T-helper 1 cell (primary cell): ENCODE measurements around the gene FBXO45.
"Not testable (repeated sequence)": the region's sequence is repeated elsewhere in the genome, so short reads cannot be mapped to it uniquely, and the experiment has no call there.

ENCODE experiments used
- DNase-seq, 5 donors: peaks; one replicate each; pipeline ENCODE4 v3.0.0-alpha.2; 2012 to 2020

FBXO45 gene

DNA sequence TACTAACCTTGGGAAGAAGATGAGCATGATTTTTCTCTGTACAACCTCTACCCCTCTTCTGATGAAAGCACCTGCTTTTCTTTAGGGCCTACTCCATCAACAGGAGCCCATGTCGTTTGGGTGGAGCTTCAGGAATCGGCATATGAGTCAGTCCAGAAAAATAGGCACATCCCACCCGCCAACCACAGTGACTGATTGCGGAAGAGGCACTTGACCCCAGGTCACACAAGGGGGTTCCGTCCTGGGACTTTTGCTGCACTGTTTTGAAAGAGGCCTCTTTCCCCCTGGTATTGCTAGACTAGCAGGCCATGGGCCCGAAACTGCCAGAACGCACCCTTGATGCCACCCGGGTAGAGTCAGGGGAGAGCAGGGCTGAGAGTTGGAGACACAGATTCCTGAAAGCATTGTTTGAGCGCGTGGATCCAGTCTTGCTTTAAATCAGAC, 51.7 kb downstream of the FBXO45 start:
- DNase-seq = peak in 1 of 5 donors; percentile 74

DNA sequence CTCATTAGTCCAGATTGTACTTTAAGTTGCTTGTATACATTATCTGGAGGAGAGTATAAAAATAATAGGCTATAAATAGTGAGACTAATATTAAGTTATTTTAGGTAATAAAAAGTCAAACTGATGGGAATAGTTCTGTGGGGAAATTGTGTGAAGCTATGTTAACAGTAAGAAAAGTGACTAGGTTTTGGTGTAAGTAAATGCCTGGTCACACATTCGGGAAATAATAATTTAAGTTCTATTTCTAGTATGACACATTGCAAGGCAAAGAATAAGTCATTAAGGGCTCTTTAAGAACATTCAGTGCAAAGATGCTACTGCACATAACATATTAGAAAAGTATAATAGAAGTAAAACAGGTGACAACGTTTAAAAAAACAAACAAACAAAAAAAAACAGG, 52.2 kb downstream of the FBXO45 start:
- no peak for DNase-seq

DNA sequence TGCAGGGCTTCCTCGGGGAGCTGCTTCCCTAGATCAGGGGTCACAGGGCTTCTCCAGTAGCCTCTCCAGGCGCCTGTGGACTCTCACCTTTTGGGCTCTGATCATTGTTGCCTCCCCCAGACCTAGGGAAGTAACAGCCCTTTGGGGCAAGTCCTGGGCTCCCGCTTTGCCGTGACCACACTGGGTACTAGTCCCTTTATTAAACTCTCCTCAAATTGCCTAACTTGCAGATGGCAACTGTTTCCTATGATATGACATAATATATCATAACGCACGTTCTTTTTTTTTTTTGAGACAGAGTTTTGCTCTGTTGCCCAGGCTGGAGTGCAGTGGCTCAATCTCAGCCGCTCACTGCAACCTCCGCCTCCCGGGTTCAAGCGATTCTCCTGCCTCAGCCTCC, 53.2 kb downstream of the FBXO45 start:
- no peak for DNase-seq

DNA sequence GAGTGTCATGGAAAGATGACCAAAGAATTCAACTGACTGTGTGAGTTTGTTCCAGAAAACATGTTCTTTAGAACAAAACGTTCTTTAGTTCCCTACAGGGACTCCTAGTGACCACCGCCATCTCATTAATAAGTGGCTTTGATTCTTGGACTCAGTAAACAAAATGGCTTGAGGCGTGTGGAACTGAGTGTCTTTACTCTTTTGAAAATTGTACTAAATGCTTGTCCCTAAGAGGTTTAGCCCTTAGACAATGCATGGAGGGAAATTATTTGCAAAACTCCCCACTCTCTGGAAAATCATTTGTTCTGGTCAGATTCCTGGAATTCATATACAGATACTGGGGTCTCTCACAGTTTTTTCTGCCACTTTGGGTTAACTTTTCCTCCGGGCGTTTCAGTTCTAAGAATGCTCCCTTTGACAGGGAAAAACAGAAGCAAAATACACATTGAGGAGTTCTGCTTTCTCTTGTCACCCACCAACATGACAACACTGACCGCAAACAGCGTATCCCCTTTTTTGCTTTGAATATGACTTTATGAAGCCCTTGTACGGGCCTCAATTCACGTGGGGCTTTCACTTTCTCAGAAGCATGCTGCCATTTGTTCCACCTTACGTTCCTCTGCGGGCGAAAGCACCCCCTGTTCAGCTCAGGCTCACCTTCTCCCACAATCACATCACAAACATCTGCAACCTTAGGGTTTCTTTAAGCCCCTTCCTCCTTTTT, 55.8 kb downstream of the FBXO45 start:
- DNase-seq = peak in 1 of 5 donors; percentile 61

GRCh38 chr3:196624907-196625306, 56.4 kb downstream of the FBXO45 start:
- DNase-seq = no peak

- DNase-seq = no peak
Measured at GRCh38 chr3:196625331-196625730, 56.9 kb downstream of the FBXO45 start.

GRCh38 chr3:196627918-196628231, 59.4 kb downstream of the FBXO45 start:
- DNase-seq = no peak

DNA sequence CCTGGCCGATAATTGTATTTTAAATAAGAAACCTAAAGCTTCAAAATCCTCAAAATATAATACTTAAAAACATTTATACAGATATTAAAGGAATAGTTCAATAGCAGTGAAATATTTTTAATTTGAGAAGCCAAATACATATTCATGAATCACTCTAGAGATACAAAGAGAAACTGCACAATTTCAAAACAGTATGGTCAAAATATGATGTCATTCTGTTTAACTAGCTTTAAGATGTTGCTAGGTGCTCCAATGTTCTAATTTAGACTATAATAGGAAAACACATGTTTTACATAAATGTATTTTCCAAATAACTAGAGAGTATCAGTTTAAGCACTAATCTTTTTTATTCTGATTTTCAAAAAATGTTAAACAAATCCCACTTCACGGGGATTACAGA, 60.8 kb downstream of the FBXO45 start:
- no peak for DNase-seq

GRCh38 chr3:196631682-196632045, 63.2 kb downstream of the FBXO45 start:
- DNase-seq = no peak

DNA sequence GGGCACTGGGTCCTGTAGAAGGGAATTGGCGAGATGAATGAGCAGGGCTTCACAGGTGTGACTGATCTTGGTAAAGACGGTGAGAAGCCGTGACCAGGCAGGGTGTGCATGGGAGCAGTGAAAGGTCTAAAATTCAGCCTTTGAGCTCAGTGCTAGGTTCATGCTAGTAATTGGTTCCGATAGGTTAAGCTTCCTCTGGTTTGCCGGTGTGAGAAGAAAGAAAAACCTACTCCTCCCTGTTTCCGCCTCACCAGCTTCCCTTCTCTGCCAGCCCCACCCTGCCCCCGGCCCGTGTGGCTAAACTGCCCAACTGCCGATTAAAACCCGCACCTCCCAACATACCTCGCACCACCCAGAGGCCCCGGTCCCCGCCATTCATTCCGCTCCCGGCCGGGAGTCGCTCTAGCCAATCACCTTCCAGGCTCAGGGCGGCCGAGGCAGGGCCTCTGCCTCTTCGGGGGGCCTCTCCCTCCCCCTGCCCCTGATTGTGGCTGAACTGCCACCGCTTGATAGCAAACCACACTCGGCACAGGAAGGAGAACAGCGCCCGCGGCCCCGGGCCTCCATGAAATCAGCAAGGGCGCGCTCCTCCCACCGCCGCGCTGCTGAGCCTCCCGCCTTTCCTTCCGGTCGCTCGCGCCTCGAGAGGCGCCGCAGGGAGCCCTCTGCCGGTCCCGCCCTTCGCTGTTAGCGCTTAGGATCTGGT, 63.7 kb downstream of the FBXO45 start:
- peak; percentile 77 to 99 (median 79) for DNase-seq

DNA sequence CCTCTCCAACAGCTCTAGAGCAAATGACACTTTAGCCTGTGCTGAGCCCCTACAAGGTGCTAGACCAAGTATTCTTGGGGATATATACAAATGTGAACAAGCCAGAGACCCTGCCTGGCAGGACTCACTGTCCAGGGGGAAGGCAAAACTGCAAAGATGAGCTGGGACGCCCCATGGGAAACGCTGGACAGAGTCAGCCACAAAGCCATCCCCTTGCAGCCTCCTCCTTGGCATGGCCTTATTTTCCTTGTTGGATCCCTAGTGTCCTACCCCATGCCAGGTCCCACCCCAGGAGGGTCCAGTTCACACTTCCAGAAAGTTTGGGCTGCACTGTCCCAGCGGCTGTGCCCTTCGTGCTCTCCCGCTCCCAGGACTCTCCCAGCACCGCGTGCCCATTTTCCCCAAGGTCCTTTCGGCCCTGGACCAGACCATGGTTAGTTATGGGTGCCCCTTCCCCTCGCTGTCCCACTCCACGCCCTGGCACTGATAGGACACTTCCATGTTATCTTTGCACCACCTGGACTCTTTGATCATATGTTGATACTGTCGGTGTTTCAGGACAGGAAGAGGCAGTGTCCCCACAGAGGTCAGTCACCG, 65.2 kb downstream of the FBXO45 start:
- no peak for DNase-seq

GRCh38 chr3:196634224-196634623, 65.8 kb downstream of the FBXO45 start:
- no peak for DNase-seq

DNA sequence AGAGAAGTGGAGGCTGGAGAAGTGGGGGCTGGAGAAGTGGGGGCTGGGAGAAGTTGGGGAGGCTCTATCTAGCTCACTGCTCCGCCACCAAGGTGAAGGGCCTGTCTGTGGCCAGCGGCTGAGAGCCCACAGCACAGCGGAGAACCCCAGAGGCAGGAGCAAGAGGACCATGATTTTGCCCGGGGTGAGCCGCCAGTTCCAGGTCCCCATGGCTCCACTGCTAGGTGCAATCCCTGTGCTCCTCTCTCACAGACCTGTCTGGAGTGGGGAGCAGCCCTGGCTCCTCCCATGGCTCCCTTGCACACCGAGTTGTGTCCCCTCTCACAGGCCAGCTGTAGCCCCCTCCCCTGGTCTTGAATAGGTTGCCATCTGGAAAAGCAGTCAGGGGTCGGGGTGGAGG, 66.4 kb downstream of the FBXO45 start:
- DNase-seq = no peak

DNA sequence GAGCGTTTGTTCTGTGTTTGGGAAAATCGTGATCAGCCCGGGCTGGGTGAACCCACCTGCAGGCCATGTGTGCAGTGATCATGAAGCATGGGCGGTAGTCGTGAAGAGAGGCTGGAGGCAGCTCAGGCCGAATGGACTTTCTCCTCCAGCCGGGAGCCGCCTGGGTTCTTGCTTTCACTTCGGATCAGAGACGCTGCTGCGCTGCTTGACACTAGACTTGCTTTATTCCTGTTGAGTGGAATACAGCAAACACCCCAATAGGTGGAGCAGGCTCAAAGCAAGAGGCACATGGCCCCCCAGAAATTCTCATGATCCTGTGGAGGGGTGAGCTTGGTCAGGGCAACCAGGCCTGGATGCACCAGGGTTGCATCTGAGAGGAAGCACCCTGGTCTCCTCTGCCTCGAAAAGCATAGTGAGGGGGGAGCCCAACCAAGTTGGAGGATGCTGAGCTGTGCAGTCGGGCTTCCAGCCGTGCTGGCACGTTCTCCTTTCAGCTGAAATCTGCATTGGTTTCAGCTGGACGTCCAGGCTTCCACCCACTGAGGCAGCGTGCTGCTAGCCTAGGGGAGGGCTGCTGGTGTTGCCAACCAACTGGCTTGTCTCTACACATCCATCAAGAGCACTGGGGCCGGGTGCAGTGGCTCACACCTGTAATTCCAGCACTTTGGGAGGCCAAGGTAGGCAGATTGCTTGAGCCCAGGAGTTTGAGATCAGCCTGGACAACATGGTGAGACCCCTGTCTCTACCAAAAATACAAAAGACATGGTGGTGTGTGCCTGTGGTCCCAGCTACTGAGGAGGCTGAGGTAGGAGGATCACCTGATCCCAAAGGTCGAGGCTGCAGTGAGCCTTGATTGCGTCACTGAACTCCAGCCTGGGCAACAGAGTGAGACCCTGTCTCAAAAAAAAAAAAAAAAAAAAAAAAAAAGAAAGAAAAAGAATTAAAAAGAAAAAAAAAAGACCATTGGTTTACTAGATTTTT, 68.2 kb downstream of the FBXO45 start:
- DNase-seq = no peak

DNA sequence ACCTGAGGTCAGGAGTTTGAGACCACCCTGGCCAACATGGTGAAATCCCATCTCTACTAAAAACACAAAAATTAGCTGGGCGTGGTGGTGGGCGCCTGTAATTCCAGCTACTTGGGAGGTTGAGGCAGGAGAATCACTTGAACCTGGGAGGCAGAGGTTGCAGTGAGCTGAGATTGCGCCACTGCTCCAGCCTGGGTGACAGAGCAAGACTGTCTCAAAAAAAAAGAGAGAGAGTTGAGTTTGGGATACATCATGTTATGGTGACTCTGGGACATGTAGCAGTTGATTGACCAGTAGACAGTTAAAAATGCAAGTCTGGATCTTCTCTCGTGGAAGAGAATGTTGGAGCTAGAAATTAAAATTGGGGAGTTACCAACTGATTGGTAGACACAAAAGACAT, 69.5 kb downstream of the FBXO45 start:
- DNase-seq = not testable (repeated sequence)
